Tibial artery (tissue), 4 donors: ENCODE results near the gene JOSD1.

ENCODE experiments used
- DNase-seq, 2 donors: peaks; one replicate each; pipeline ENCODE4 v3.0.0-alpha.2; 2019
- H3K27ac ChIP-seq, 2 donors: fragments of 200-600 bp; sonication (generic) in 1 of 2; 1 replicate in 1 of 2; 2 replicates in 1 of 2; pipeline ENCODE4 v1.5.1; 2018 to 2019; ENCODE audit warnings: mild to moderate bottlenecking in 1 of 2
- H3K27me3 ChIP-seq, 2 donors: fragments of 200-600 bp; sonication (generic) in 1 of 2; one replicate each; pipeline versions ENCODE4 v1.5.1 to v1.6.0; 2016 to 2019
- H3K36me3 ChIP-seq, 3 donors: fragments of 200-600 bp; sonication (generic) in 2 of 3; one replicate each; pipeline ENCODE4 v1.5.1; 2016 to 2019; ENCODE audit warnings: mild to moderate bottlenecking in 2 of 3
- H3K4me1 ChIP-seq, 4 donors: fragments of 200-600 bp; sonication (generic) in 2 of 4; 1 replicate in 3 of 4; 2 replicates in 1 of 4; pipeline ENCODE4 v1.5.1; 2016 to 2019
- H3K4me3 ChIP-seq, 2 donors: fragments of 200-600 bp; sonication (generic) in 1 of 2; 1 replicate in 1 of 2; 2 replicates in 1 of 2; pipeline ENCODE4 v1.5.1; 2018 to 2019; ENCODE audit warnings: mild to moderate bottlenecking in 2 of 2
- H3K9me3 ChIP-seq, 3 donors: fragments of 200-600 bp; sonication (generic) in 1 of 3; one replicate each; pipeline ENCODE4 v1.5.1; 2016 to 2019
- CTCF ChIP-seq, 2 experiments: fragments of 200-600 bp in 1 of 2; fragments of 450-650 bp in 1 of 2; IDR thresholded peaks; one replicate each; pipeline ENCODE4 v1.5.1; 2017 to 2019; ENCODE audit warnings: antibody characterized with exemption in 2 of 2, mild to moderate bottlenecking in 1 of 2, moderate library complexity in 1 of 2
- intact Hi-C: fragments of 100-400 bp; cut with DNase I; formaldehyde crosslinking; loops from one replicate; pipeline ENCODE4 v1.15.0; 2023; ENCODE audit warnings: low total_unique reads

JOSD1 gene

GRCh38 chr22:38739300-38740055 is 38.7 kb upstream of the JOSD1 start:
- Histone ChIP-seq H3K27ac (no peak overlapping the region), H3K4me1 (peaks cover 0 to 23% (median 10%) of the 10 kb centered on the region in 4 donors), H3K27me3 (no peaks in the 10 kb centered on the region), H3K36me3 (peaks cover 98 to 100% (median 100%) of the 10 kb centered on the region in 3 donors), H3K4me3 (no peak overlapping the region), H3K9me3 (no peaks in the 10 kb centered on the region)
- TF ChIP-seq CTCF (IDR thresholded peaks at IDR 0.05), result no peak
- DNase-seq, result no peak
- intact Hi-C loops, result no loop called here

- Histone ChIP-seq H3K36me3 (peaks cover 92 to 100% (median 93%) of the 10 kb centered on the region in 3 donors), H3K4me3 (no peak overlapping the region), H3K9me3 (no peaks in the 10 kb centered on the region), H3K4me1 (peaks cover 0 to 29% (median 19%) of the 10 kb centered on the region in 4 donors), H3K27ac (peak overlapping the region; percentile 9 to 20), H3K27me3 (no peaks in the 10 kb centered on the region)
- no peak for TF ChIP-seq CTCF (IDR thresholded peaks at IDR 0.05)
- intact Hi-C loops, result no loop called here
- DNase-seq, result no peak
These were observed 37.8 kb upstream of the JOSD1 start for GRCh38 chr22:38738475-38739070.

- Histone ChIP-seq H3K4me3 (no peak overlapping the region), H3K9me3 (no peaks in the 10 kb centered on the region), H3K27ac (peak overlapping the region in 1 of 2 donors; percentile 9), H3K4me1 (peaks cover 0 to 40% (median 29%) of the 10 kb centered on the region in 4 donors), H3K27me3 (no peaks in the 10 kb centered on the region), H3K36me3 (peaks cover 81 to 94% (median 83%) of the 10 kb centered on the region in 3 donors)
- DNase-seq, result no peak
- no peak for TF ChIP-seq CTCF (IDR thresholded peaks at IDR 0.05)
- intact Hi-C loops, result no loop called here
These were observed 36.7 kb upstream of the JOSD1 start for GRCh38 chr22:38737302-38738060.

- Histone ChIP-seq H3K27me3 (no peaks in the 10 kb centered on the region), H3K27ac (peak overlapping the region in 1 of 2 donors; percentile 88), H3K9me3 (no peaks in the 10 kb centered on the region), H3K36me3 (peaks cover 69 to 85% (median 75%) of the 10 kb centered on the region in 3 donors), H3K4me3 (no peak overlapping the region), H3K4me1 (peaks cover 0 to 53% (median 41%) of the 10 kb centered on the region in 4 donors)
- no peak for TF ChIP-seq CTCF (IDR thresholded peaks at IDR 0.05)
- intact Hi-C loops, result no loop called here
- DNase-seq, result no peak
These were observed 35.5 kb upstream of the JOSD1 start for GRCh38 chr22:38736257-38736570.

- TF ChIP-seq CTCF (IDR thresholded peaks at IDR 0.05), result no peak
- Histone ChIP-seq H3K36me3 (peaks cover 66 to 85% (median 75%) of the 10 kb centered on the region in 3 donors), H3K4me1 (peaks cover 0 to 55% (median 42%) of the 10 kb centered on the region in 4 donors), H3K4me3 (no peak overlapping the region), H3K9me3 (no peaks in the 10 kb centered on the region), H3K27ac (peak overlapping the region; percentile 79 to 88), H3K27me3 (no peaks in the 10 kb centered on the region)
- no peak for DNase-seq
- intact Hi-C loops, result no loop called here
These were observed 34.9 kb upstream of the JOSD1 start for GRCh38 chr22:38735465-38736256.
